Nephron (organoid): ENCODE data around the gene CGN.
A peak's percentile ranks its signal among the peaks of the same experiment; 100 is the strongest.

ENCODE experiments used
- H3K27ac Mint-ChIP-seq, 3 experiments: 2 replicates each; pipeline ENCODE4 v1.8.0; 2020; ENCODE audit warnings: mixed read lengths in 3 of 3, mild to moderate bottlenecking in 2 of 3, moderate library complexity in 1 of 3
- H3K27me3 Mint-ChIP-seq: 2 replicates; pipeline ENCODE4 v1.8.0; 2021; ENCODE audit warnings: low read depth, mild to moderate bottlenecking, moderate library complexity, mixed read lengths
- H3K36me3 Mint-ChIP-seq: 2 replicates; pipeline ENCODE4 v1.8.0; 2020; ENCODE audit warnings: low read depth, mixed read lengths
- H3K4me1 Mint-ChIP-seq: 2 replicates; pipeline ENCODE4 v1.8.0; 2020; ENCODE audit warnings: mixed read lengths
- H3K4me3 Mint-ChIP-seq, 3 experiments: 2 replicates each; pipeline ENCODE4 v1.8.0; 2020; ENCODE audit warnings: mild to moderate bottlenecking in 3 of 3, mixed read lengths in 3 of 3, moderate library complexity in 2 of 3
- H3K9me3 Mint-ChIP-seq: 2 replicates; pipeline ENCODE4 v1.8.0; 2020; ENCODE audit warnings: mixed read lengths
- TF ChIP-seq, protein P1 (sequence below), 3 experiments: fragments of 200-600 bp; sonication (generic); IDR thresholded peaks; one replicate each; pipeline ENCODE4 v1.5.0; 2021; ENCODE audit warnings: antibody characterized with exemption in 3 of 3; ENCODE audit not compliant: unreplicated experiment in 3 of 3

CGN gene

DNA sequence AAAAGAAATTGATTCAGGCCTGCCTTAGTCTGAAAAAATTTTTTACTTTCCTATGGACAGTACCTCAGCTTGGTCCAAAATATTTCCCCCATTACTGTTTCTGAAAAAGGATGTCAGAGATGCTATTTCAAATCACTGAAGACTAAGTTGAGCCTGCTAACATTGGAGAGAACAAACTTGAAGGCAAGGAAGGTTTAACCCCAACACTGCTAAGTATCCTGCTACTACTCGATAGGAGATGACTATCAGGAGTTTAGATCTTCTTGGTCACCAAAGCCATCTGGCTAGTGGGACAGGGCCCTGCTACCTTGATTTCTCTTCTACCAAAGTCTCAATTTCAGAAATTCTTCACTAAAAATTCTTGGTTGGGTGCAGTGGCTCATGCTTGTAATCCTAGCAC, 29.2 kb upstream of the CGN start:
- Mint-ChIP-seq H3K4me3 (no peak overlapping the region), H3K9me3 (peaks cover 10% of the 10 kb centered on the region), H3K4me1 (peaks cover 9% of the 10 kb centered on the region), H3K27me3 (no peaks in the 10 kb centered on the region), H3K36me3 (peaks cover 4% of the 10 kb centered on the region), H3K27ac (no peak overlapping the region)
- TF ChIP-seq, protein P1, sequence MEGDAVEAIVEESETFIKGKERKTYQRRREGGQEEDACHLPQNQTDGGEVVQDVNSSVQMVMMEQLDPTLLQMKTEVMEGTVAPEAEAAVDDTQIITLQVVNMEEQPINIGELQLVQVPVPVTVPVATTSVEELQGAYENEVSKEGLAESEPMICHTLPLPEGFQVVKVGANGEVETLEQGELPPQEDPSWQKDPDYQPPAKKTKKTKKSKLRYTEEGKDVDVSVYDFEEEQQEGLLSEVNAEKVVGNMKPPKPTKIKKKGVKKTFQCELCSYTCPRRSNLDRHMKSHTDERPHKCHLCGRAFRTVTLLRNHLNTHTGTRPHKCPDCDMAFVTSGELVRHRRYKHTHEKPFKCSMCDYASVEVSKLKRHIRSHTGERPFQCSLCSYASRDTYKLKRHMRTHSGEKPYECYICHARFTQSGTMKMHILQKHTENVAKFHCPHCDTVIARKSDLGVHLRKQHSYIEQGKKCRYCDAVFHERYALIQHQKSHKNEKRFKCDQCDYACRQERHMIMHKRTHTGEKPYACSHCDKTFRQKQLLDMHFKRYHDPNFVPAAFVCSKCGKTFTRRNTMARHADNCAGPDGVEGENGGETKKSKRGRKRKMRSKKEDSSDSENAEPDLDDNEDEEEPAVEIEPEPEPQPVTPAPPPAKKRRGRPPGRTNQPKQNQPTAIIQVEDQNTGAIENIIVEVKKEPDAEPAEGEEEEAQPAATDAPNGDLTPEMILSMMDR (IDR thresholded peaks at IDR 0.05; ENCODE audit: unreplicated experiment in 3 of 3), result no peak

DNA sequence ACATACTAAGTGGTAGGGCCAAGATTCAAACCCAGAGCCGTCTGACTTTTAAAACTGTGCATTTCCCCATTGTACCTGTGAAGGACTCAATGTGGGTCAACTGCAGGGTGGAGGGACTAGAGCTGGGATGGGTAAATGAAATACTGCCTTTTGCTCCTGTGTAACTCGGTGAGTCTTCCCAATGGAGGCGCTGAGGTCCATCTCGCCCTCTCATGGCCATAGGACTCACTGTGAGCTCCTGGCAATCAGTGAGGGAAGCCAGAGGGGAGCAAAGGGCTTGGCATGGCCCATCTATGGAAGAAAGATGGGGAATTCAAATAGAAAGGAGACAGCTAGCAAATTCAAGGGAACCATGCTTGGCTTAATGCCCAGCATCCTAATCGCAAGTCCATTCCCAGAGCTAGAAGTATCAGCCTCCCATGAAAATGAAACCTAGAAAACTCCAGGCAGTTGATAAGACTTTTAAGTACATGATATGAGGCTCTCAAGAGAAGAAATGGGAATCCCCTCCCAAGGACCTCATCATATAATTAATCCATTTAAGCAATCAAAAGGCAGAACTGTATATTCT, 25.4 kb upstream of the CGN start:
- H3K9me3 Mint-ChIP-seq, result peaks cover 8% of the 10 kb centered on the region
- no peak overlapping the region for H3K4me3 Mint-ChIP-seq
- H3K4me1 Mint-ChIP-seq, result peaks cover 9% of the 10 kb centered on the region
- peaks cover 4% of the 10 kb centered on the region for H3K27me3 Mint-ChIP-seq
- TF ChIP-seq, protein P1 (IDR thresholded peaks at IDR 0.05; ENCODE audit: unreplicated experiment in 3 of 3), result no peak
- H3K36me3 Mint-ChIP-seq, result no peaks in the 10 kb centered on the region
- H3K27ac Mint-ChIP-seq, result no peak overlapping the region

- TF ChIP-seq, protein P1 (IDR thresholded peaks at IDR 0.05; ENCODE audit: unreplicated experiment in 3 of 3), result no peak
- peaks cover 9% of the 10 kb centered on the region for H3K4me1 Mint-ChIP-seq
- no peak overlapping the region for H3K27ac Mint-ChIP-seq
- H3K4me3 Mint-ChIP-seq, result no peak overlapping the region
- no peaks in the 10 kb centered on the region for H3K36me3 Mint-ChIP-seq
- peaks cover 8% of the 10 kb centered on the region for H3K9me3 Mint-ChIP-seq
- H3K27me3 Mint-ChIP-seq, result peaks cover 6% of the 10 kb centered on the region
These were observed 24.6 kb upstream of the CGN start for GRCh38 chr1:151486557-151486956.

DNA sequence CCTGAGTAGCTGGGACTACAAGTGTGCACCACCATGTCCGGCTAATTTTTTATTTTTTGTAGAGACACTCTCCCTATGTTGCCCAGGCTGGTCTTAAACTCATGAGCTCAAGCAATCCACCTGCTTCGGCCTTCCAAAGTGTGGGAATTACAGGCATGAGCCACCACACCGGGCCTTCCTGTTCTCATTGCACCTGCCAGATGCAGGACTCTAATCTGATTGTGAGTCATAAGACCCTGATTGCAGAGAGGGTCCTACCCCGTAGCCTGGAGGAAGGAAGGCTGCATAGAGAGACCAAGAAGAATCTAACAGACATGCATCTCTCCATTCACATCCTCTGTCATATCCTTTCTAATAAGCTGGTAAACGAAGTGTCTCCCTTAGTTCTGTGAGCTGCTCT, 19.5 kb upstream of the CGN start:
- H3K4me1 Mint-ChIP-seq, result peaks cover 19% of the 10 kb centered on the region
- TF ChIP-seq, protein P1 (IDR thresholded peaks at IDR 0.05; ENCODE audit: unreplicated experiment in 3 of 3), result no peak
- H3K27ac Mint-ChIP-seq, result no peak overlapping the region
- H3K4me3 Mint-ChIP-seq, result no peak overlapping the region
- no peaks in the 10 kb centered on the region for H3K9me3 Mint-ChIP-seq
- no peaks in the 10 kb centered on the region for H3K36me3 Mint-ChIP-seq
- peaks cover 9% of the 10 kb centered on the region for H3K27me3 Mint-ChIP-seq

DNA sequence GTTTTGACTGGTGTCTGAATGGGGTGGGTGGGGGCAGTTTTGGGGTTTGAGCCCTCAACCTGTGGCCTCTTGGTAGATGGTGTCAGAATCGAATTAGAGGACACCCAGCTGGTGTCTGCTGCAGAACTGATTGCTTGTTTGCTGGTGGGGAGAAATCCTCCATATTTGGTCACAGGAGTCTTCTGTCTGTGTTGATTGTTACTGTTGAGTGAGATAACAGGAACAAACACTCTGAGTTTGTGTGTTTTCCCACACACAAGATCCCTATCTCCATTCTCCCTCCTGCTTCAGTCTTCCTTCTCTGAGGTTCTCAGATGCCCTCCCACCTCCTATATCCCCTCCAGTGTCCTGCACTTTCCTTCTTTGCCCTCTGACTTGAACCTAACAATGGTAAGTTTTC, 19.1 kb upstream of the CGN start:
- Mint-ChIP-seq H3K27ac (no peak overlapping the region), H3K4me3 (no peak overlapping the region), H3K36me3 (no peaks in the 10 kb centered on the region), H3K27me3 (peaks cover 9% of the 10 kb centered on the region), H3K4me1 (peaks cover 19% of the 10 kb centered on the region), H3K9me3 (no peaks in the 10 kb centered on the region)
- TF ChIP-seq, protein P1 (IDR thresholded peaks at IDR 0.05; ENCODE audit: unreplicated experiment in 3 of 3), result no peak

GRCh38 chr1:151493042-151493441, 18.1 kb upstream of the CGN start:
- Mint-ChIP-seq H3K4me3 (no peak overlapping the region), H3K4me1 (peaks cover 19% of the 10 kb centered on the region), H3K27ac (peak overlapping the region in 1 of 3 experiments; percentile 1), H3K27me3 (peaks cover 9% of the 10 kb centered on the region), H3K36me3 (no peaks in the 10 kb centered on the region), H3K9me3 (no peaks in the 10 kb centered on the region)
- TF ChIP-seq, protein P1 (IDR thresholded peaks at IDR 0.05; ENCODE audit: unreplicated experiment in 3 of 3), result no peak
